HG03457 (cell line): ENCODE results near the gene HYI.
"Not testable (repeated sequence)": the region's sequence is repeated elsewhere in the genome, so short reads cannot be mapped to it uniquely, and the experiment has no call there.

Experiments used
- ATAC-seq: cut with Tn5 transposase; IDR thresholded peaks from one replicate; pipeline ENCODE4 v1.9.1; 2021; ENCODE audit warnings: moderate number of reproducible peaks; ENCODE audit not compliant: unreplicated experiment

The HYI gene, protein sequence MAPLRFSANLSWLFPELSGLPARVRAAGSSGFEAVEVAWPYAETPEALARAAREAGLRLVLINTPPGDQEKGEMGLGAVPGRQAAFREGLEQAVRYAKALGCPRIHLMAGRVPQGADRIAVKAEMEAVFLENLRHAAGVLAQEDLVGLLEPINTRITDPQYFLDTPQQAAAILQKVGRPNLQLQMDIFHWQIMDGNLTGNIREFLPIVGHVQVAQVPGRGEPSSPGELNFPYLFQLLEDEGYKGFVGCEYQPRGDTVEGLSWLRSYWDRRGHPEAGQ

DNA sequence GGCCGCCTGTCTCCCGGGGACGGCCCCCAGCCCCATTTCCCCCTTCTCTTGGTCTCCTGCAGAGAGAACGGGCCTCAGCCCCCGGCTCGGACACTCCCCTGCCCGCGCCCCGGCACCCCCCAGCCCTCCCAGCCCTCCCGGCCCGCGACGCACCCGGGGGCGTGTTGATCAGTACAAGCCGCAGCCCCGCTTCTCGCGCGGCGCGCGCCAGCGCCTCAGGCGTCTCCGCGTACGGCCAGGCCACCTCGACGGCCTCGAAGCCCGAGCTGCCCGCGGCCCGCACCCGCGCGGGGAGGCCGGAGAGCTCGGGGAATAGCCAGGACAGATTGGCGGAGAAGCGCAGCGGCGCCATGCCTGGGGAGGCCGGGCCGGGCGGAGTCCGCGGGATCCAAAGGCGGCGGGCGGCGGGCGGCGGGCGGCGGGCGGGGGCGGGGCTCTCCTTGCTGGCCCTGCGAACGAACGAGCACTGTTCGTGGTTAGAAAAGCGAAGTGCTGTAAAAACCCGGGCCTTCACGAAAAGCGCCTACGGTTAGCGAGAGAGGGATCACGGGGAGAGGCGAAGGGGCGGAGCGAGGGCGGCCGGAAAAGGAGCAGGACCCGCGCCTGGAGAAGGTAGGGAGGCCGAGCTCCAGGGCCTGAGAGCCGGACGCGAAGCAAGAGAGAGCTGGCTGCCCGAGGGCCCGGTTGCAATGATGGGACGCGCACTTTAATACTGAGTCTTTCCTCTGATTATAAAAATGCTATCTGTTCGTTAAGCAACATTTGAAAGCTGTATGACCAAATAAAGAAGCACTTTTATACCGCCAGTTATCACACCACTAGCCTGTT, at the start of gene HYI:
Gene HYI, minus strand, starts transcription at position 490 of the 828 bp plus-strand sequence. Its CDS starts 138 bp downstream, at position 352.
- ATAC-seq, result no peak

DNA sequence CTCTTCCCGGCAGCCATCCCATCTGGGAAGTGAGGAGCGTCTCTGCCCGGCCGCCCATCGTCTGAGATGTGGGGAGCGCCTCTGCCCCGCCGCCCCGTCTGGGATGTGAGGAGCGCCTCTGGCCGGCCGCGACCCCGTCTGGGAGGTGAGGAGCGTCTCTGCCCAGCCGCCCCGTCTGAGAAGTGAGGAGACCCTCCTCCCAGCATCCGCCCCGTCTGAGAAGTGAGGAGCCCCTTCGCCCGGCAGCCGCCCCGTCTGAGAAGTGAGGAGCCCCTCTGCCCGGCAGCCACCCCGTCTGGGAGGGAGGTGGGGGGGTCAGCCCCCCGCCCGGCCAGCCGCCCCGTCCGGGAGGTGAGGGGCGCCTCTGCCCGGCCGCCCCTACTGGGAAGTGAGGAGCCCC, 48.1 kb upstream of the HYI start:
- ATAC-seq, result not testable (repeated sequence)

DNA sequence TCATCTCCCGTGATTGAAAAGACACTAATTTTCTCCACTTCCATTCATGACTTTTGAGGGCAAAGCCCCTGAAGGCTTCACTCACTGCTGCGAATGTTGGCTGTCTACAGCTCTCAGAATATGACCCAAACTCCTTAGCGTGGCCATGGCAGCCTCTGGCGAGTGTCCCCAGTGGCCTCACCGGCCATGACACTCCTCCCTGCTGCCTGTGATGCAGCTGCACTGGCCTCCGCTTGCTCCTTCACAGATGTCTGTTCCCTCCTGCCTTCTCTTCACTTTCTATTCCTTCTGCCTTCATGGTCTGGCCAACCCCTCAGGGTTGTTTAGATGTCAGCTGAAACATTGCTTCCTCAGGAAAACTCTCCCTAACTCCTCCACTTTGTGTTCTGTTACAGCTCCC, 46.2 kb upstream of the HYI start:
- no peak for ATAC-seq

DNA sequence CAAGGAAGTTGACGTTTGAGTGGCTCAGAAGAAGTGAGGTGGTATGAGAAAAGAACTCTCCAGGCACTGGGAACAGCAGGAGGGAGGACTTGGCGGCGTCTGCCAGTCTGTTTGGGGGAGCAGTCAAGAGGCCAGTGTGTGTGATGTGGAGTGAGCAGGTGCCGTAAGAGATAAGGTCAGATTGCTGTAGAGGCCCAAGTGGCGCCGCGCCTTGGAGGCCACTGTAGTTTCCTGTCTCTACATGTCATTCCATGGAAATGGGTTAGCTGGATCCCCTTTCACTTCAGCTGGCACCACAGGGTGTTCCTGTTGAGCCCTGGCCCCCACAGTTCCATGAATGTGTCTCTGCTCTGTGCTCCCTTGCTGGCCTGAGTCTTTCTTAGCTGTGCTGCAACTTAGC, 41.5 kb upstream of the HYI start:
- ATAC-seq, result no peak

DNA sequence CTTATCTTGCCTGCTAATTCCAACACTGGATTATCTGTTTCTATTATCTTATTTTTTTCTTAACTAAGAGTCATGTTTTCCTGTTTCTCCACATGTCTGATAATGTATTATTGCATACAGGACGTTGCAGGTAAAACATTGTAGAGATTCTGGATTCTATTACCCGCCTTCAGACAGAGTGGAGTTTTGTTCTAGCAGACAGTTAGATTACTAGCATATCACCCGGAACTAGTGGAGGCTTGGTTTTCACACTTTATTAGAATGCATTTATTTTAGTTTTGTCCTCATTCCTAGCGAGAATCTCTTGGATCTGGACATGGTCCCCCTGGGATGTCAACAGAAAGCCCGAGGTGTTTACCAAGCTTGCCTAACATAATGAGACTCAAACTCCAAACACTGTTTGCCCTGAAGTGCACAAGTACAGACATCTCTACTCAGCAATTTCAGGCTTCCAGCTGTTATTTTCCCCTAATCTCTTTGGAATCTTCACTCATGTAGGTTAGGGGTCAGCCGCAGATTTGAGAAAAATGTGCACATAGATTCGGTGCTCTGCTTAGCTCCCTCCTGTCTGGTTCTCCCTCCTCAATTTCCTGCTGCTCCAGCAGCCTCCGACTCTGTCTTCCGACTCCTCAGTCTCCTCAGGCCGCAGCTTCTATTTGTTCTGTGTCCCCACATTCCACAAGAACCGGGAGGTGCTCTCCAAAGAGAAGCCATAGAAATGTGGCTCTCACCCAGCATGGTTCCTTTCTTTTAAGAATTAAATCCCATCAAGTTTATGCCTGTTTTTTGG, 40.1 kb upstream of the HYI start:
- no peak for ATAC-seq

DNA sequence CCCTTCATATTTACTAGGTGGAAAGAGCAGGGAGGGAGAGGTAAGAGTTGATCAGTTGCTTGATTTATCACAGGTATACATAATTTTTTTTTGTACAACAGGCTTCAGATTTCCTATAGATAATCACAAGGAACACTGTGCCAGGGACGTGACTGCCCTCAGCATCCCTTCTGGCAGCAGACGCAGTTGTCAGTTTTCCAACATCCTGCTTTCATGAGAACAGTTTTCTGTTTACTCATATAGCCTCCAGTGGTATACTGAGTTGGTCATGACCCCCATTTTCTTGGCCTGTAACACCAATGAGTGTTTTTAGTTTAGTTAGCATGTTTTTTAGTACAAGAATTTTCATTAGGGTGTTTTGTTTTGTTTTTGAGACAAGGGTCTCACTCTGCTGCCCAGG, 39.1 kb upstream of the HYI start:
- no peak for ATAC-seq

DNA sequence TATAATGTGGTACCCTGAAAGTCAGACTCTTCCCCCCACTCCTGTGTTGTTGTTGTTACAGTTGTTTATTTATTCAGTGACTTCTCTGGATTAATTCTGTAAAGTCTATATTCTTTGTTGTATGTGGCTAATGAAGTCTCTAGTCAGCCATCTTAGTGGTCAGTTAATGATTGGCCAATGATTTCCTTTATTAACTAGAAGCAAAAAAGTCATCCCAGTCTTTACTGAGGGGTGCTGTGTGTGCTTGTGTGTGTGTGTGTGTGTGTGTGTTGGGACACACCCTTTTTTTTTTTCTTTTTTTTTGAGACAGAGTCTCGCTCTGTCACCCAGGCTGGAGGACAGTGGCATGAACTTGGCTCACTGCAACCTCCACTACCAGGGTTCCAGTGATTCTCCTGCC, 37.3 kb upstream of the HYI start:
- ATAC-seq, result no peak

DNA sequence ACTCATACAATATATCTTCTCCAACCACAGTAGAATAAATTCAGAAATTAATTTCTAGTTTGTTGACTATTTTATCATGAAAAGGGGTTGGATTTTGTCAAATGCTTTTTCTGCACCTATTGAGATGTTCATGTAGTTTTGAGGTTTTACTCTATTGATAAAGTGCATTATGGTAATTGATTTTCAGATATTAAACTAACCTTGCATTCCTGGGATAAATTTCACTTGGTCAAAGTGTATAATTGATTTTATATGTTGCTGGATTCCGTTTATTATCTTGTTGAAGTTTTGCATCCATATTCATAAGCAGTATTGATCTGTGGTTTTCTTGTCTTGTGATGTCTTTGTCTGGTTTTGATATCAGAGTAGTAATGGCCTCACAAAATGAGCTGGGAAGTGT, 34.4 kb upstream of the HYI start:
- no peak for ATAC-seq

DNA sequence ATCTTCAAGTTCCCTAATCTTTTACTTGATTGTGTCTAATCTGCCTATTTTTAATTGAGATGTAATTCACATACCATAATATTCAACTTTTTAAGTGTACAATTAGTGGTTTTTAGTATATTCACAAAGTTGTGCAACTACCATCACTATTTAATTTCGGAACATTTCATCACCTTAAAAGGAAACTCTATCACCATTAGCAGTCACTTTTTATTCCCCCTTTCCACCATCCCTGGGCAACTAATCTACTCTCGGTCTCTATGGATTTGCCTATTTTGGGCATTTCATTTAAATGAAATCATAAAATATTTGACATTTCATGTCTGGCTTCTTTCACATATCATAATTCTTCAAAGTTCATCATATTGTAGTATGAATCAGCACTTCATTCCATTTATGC, 30.6 kb upstream of the HYI start:
- no peak for ATAC-seq

DNA sequence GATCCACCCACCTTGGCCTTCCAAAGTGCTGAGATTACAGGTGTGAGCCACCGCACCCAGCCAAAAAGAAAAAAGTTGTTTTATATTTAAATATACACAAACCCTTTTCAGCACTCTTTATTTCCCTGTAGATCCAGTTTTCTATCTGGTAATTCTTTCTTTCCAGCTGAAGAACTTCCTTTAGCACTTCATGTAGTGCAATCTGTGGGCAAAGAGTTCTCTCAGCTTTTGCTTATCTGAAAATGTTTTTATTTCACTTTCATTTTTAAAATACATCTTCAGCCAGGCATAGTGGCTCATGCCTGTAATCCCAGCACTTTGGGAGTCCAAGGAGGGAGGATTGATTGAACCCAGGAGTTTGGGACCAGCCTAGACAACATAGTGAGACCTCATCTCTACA, 28.5 kb upstream of the HYI start:
- ATAC-seq, result no peak

DNA sequence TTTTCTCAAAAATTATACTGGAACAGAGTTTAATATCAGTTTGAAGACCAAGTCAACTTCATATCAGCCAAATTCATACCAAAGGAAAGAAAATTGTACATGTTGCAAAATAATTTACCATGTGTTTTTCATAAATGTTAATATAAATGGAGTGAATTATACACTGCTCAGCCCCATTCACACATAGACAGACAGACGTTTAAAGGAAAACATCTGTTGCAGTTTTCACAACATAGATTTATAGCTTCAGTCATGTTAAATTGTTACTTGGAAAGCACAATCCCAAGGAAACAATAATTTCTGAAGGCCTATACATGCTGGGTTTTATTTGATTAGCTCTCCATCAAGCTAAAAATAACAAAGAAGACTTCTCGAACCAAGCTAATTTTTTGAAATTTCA, 27.8 kb upstream of the HYI start:
- ATAC-seq, result no peak

DNA sequence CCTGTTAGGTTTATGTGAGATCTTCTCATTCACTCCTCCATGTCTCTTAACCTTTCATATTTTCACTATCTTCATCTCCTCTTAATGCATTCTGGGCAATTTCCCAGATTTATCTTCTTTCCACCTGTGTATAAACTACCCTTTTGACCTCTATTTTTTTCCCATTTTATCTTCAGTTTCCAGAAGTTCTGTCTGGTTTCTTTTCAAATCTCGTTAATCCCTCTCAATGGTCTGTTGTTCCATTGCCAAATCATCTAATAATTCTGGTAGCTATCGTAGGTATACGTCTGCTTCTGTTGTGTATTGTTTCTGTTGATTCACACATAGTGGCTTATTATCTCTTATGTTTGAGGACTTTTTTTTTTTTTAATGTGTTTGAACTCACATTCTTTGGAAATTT, 25.7 kb upstream of the HYI start:
- ATAC-seq, result no peak

DNA sequence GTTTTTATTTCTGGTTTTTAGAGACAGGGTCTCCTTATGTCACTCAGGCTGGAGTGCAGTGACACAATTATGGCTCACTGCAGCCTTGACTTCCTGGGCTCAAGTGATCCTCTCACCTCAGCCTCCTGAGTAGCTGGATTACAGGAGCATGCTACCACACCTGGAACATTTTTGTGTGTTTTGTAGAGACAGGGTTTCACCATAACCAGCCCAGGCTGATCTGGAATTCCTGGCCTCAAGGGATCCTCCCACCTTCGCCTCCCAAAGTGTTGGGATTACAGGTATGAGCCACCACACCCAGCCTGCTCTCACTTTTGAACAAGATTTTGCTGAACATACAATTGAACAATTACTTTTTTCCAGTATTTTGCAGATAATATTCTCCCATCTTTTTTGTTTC, 24.0 kb upstream of the HYI start:
- ATAC-seq, result no peak

DNA sequence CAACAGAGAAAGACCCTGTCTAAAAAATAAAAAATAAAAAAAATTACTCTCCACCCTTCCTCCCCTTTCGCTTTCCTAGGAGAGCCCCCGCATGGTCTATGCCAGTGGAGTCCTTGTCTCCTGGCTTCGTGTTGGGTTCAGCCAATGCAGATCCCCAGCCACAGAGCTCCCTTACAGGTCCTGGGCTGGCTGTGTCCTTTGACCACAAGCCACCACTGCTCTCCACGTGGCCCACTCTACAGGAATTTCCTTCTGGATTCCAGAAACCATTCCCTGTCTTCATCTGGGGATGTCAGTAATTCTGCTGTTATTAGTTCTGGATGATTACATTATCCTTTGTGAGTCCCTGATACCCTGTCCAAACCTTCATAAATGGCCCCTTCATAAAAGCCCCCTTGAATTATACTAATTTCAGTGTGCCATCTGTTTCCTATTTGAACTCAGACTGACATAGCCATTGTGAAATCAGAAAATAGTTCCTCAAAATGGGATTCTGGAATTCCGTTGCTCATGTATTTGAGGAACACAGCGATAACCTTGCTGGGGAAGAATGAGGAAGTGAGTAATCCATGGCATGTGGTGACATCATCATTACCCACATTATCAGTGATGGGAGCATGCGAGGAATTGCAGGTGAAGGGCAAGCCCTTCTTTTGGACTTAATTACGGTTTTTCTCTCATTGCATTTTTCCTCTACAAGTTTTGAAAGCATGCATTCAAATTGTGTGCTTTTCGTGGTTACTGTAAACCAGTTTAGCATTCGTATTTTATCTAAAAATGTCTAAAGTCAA, 22.1 kb upstream of the HYI start:
- not testable (repeated sequence) for ATAC-seq

DNA sequence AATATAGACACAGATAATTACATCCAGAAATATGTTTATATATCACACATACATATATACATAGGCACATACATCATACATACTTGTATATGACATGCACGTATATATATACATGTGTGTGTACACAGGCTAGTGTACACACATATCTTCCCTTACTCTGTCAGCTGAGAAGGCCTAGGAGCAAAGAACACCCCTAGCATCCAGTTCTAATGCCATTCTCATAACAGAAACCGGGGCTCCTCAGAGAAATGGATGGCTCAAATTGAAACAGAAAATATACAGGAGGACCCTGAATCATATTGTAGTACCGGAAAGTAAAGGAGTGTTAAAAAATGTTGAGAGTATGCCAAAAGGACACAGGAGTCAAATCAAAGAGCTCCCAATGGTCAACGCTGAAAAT, 19.7 kb upstream of the HYI start:
- no peak for ATAC-seq

DNA sequence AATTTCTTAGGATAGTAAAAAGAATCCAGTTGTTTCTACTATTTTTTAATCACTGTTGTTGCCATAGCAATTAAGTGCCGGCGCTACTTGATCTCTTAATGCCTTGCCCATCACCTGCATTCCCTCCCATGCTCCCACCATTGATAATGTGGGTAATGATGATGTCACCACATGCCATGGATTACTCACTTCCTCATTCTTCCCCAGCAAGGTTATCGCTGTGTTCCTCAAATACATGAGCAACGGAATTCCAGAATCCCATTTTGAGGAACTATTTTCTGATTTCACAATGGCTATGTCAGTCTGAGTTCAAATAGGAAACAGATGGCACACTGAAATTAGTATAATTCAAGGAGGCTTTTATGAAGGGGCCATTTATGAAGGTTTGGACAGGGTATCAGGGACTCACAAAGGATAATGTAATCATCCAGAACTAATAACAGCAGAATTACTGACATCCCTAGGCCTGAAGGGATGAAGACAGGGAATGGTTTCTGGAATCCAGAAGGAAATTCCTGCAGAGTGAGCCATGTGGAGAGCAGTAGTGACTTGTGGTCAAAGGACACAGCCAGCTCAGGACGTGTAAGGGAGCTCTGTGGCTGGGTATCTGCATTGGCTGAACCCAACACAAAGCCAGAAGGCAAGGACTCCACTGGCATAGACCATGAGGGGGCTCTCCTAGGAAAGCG, 18.9 kb upstream of the HYI start:
- not testable (repeated sequence) for ATAC-seq

DNA sequence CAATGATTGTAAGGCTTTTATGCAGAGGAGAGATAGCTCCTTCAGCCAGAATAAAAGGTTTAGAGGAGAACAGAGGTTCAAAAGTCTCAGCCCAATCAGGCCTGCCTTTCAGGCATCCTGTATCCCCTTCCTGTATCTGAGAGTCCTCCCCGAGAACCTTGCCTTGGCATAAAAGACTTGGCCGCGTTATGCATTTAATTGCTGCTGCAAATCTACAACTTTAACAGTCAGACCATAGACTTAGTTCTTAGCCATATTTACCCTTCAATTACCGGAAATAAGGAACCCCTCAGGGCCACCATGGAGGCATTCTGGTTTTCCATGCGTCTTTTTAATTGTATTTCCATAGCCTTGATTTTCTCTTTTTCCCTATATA, 18.3 kb upstream of the HYI start:
- no peak for ATAC-seq

DNA sequence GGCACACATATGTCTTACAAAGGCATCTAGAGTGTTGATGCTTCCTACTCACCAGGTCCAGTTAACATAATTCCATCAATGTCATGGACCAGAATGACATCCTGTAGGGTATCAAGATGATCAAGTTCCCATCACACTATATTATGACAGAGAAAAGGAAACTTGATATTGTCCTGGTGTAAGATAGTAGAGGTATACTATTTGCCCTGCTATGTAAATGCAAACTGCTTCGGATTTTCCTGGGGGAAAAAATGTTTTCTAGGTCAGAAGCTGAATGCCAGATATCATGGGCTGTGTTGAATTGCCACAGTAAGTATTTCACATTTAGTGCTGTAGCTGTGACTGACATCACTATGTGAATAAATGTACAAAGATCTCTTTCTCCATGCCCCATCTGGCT, 16.2 kb upstream of the HYI start:
- ATAC-seq, result no peak

DNA sequence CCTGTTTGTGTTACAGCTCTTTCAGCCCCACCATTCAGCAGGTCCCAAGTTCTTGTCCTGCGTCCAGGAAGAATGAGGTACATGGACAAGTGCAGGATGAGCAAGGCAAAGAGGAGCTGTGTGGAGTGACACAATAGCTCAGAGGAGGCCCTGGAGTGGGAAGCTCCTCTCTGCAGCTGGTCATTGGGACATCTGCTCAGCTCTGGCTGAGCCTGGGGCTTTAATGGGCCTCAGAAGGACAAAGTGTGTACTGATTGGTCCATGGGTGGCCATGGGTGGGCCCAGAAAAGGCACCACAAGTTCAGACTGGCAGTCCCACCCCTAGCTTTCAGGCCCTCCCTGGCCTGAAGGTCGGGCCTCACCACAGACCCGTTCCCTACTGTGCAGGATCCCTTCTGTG, 14.7 kb upstream of the HYI start:
- no peak for ATAC-seq

DNA sequence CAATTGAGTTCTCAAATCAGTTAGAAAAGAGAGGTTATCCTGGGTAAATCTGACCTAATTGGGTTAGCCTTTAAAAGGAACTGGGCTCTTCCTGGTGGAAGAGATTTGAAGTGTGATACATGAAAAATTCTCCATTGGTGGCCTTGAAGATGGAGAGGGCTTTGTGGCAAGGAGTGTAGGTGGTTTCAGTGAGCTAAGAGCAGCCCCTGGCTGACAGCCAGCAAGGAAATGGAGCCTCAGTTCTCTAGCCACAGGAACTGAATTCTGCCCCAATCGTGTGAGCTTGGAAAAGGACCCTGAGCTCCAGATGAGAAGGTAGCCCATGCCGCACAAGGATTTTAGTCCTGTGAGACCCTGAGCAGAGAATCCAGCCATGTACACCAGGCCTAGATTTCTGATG, 12.7 kb upstream of the HYI start:
- no peak for ATAC-seq
